ENCODE results near the gene CBR3.

The CBR3 gene

GRCh38 chr21:36184545-36184944 is 49.7 kb downstream of the CBR3 start:
- TF ChIP-seq, protein P1, sequence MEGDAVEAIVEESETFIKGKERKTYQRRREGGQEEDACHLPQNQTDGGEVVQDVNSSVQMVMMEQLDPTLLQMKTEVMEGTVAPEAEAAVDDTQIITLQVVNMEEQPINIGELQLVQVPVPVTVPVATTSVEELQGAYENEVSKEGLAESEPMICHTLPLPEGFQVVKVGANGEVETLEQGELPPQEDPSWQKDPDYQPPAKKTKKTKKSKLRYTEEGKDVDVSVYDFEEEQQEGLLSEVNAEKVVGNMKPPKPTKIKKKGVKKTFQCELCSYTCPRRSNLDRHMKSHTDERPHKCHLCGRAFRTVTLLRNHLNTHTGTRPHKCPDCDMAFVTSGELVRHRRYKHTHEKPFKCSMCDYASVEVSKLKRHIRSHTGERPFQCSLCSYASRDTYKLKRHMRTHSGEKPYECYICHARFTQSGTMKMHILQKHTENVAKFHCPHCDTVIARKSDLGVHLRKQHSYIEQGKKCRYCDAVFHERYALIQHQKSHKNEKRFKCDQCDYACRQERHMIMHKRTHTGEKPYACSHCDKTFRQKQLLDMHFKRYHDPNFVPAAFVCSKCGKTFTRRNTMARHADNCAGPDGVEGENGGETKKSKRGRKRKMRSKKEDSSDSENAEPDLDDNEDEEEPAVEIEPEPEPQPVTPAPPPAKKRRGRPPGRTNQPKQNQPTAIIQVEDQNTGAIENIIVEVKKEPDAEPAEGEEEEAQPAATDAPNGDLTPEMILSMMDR (IDR thresholded peaks at IDR 0.05; ENCODE audit: insufficient read depth, low read depth, low read length, missing control alignments) = no peak
- no peak overlapping the region for H3K4me3 ChIP-seq (ENCODE audit: low read length)
- DNase-seq (ENCODE audit: low read depth) = no peak

DNA sequence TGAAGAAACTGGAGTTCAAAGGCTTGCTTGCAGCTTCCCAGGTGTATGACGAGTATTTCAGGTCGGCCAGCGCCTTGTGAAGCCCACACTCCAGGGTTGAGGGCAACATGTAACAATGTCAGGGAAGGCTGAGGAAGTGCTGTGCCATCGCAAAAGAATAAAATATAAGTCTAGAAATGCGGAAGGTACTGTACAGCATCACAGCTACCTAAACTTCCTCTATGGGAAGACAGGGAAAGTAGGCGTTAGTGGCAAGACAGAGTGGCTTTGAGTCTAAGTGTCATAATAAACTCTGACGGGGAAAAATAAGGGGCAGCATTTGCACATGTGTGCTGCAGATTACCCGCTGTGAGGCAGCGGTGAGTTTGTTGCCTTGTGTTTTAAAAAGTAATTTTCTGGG is 50.6 kb downstream of the CBR3 start:
- TF ChIP-seq, protein P1 (IDR thresholded peaks at IDR 0.05; ENCODE audit: insufficient read depth, low read depth, low read length, missing control alignments) = no peak
- H3K4me3 ChIP-seq (ENCODE audit: low read length) = no peak overlapping the region
- DNase-seq (ENCODE audit: low read depth) = no peak

DNA sequence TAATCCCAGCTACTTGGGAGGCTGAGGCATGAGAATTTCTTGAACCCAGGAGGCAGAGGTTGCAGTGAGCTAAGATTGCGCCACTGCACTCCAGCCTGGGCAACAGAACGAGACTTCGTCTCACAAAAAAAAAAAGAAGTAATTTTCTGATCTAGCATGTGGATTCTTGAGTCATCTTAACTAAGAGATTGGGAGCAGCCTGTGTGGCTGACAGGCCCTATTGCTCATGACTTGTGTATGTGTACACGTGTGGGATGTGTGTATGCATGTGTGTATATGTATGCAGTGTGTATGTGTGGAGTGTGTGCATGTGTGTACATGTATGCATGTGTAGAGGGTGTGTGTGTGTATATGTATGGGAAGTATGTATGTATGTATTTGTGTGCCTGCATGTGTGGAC is 51.2 kb downstream of the CBR3 start:
- peak; percentile 30 for DNase-seq (ENCODE audit: low read depth)
- TF ChIP-seq, protein P1 (IDR thresholded peaks at IDR 0.05; ENCODE audit: insufficient read depth, low read depth, low read length, missing control alignments) = no peak
- H3K4me3 ChIP-seq (ENCODE audit: low read length) = no peak overlapping the region

DNA sequence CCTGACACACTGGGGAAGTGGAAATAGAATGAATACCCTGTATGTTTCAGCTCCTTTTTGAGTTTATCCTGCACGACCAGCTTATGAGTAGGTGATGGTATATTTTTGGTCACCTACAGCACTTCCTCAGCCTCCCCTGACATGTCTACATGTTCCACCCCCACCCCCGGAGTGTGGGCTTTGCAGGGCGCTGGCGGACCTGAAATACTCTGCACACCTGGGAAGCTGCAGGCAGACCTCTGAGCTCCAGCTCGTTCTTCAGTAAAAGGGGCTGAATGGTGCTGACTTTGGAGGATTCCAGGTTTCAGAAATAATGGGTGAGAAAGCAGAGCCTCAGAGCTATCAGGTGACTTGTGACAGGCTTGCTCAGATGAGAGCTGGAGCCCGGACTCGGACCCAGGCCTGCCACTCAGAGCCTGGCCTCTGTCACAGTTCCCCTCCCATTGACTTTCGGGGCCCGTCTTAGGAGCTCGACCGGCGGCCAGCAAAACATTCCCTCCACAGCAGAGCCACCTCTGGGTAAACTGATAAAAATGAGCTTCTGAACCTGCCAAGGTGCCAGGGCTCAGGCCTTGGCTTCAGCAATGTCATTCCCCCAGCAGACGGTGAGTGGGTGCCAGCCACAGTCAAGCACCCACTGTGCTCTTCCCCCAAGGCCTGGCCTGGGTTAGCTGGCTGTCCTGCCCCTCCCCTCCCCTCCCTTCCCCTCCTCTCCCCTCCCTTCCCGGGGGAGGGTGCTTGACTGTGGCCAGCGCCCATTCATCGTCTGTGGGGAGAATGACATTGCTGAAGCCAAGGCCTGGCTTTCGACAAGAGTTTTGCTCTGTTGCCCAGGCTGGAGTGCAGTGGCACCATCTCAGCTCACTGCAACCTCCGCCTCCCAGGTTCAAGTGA is 51.9 kb downstream of the CBR3 start:
- no peak for DNase-seq (ENCODE audit: low read depth)
- H3K4me3 ChIP-seq (ENCODE audit: low read length) = no peak overlapping the region
- TF ChIP-seq, protein P1 (IDR thresholded peaks at IDR 0.05; ENCODE audit: insufficient read depth, low read depth, low read length, missing control alignments) = no peak

GRCh38 chr21:36188081-36188681 is 53.3 kb downstream of the CBR3 start:
- TF ChIP-seq, protein P1 (IDR thresholded peaks at IDR 0.05; ENCODE audit: insufficient read depth, low read depth, low read length, missing control alignments) = no peak
- H3K4me3 ChIP-seq (ENCODE audit: low read length) = no peak overlapping the region

GRCh38 chr21:36188937-36189336 is 54.1 kb downstream of the CBR3 start:
- TF ChIP-seq, protein P1 (IDR thresholded peaks at IDR 0.05; ENCODE audit: insufficient read depth, low read depth, low read length, missing control alignments) = no peak
- no peak overlapping the region for H3K4me3 ChIP-seq (ENCODE audit: low read length)
- no peak for DNase-seq (ENCODE audit: low read depth)

More at GRCh38 chr21:36188081-36188681, 53.3 kb downstream of the CBR3 start:
- peak; percentile 68 for DNase-seq (ENCODE audit: low read depth)

Data from epithelial cell of esophagus (primary cell).